Osteoblast (primary cell): ENCODE results near the gene ADAMTS14. TPM values are rescaled to one million over a fixed set of nuclear protein-coding genes. Genes with fewer than 3 reads are reported as not detected.
A peak's percentile ranks its signal among the peaks of the same experiment; 100 is the strongest.

Experiments
- DNase-seq: peaks from one replicate; pipeline ENCODE4 v3.0.0; 2011; ENCODE audit warnings: low spot score, mixed read lengths; ENCODE audit not compliant: insufficient read length; ENCODE audit errors: missing footprints
- H2AFZ ChIP-seq: 2 replicates; pipeline ENCODE4 v1.6.0; 2011; ENCODE audit warnings: mild to moderate bottlenecking, low read length
- H3K27ac ChIP-seq: 2 replicates; pipeline ENCODE4 v1.5.1; 2011; ENCODE audit warnings: mild to moderate bottlenecking, low read depth, low read length, moderate library complexity
- H3K27me3 ChIP-seq: 2 replicates; pipeline ENCODE4 v1.6.0; 2012; ENCODE audit warnings: mild to moderate bottlenecking, control low read depth, inconsistent platforms, low read length, moderate library complexity; ENCODE audit not compliant: insufficient read depth
- H3K36me3 ChIP-seq: 2 replicates; pipeline ENCODE4 v1.5.1; 2011; ENCODE audit warnings: mild to moderate bottlenecking, low read length, control low read depth, moderate library complexity; ENCODE audit not compliant: insufficient read depth
- H3K4me1 ChIP-seq: 2 replicates; pipeline ENCODE4 v1.5.1; 2011; ENCODE audit warnings: mild to moderate bottlenecking, low read length, control low read depth, moderate library complexity; ENCODE audit not compliant: insufficient read depth
- H3K4me2 ChIP-seq: 2 replicates; pipeline ENCODE4 v1.6.0; 2011; ENCODE audit warnings: mild to moderate bottlenecking, low read length; ENCODE audit not compliant: insufficient read depth
- H3K4me3 ChIP-seq: fragments of 200-600 bp; sonication (generic); 3 replicates; pipeline ENCODE4 v1.5.1; 2012; ENCODE audit warnings: mild to moderate bottlenecking, low read length, inconsistent platforms; ENCODE audit not compliant: insufficient read depth
- H3K79me2 ChIP-seq: 2 replicates; pipeline ENCODE4 v1.6.0; 2012; ENCODE audit warnings: mild to moderate bottlenecking, low read length, control low read depth, inconsistent platforms; ENCODE audit not compliant: insufficient read depth
- H3K9me3 ChIP-seq: 2 replicates; pipeline ENCODE4 v1.5.1; 2011; ENCODE audit warnings: low read depth, low read length, control low read depth
- H4K20me1 ChIP-seq: 2 replicates; pipeline ENCODE4 v1.6.0; 2012; ENCODE audit warnings: mild to moderate bottlenecking, low read length, control low read depth; ENCODE audit not compliant: insufficient read depth
- CTCF ChIP-seq: IDR thresholded peaks from 2 replicates; pipeline ENCODE4 v1.5.1; 2011; ENCODE audit warnings: mild to moderate bottlenecking, low read depth, low read length, moderate library complexity; ENCODE audit errors: extremely low read depth
- total RNA-seq: library from RNA; depleted of rRNA; stranded (reverse); fragments of >200 nt; gene quantifications from 2 replicates; pipeline ENCODE4 v1.2.3, GENCODE V29; 2012

ADAMTS14 gene
- total RNA-seq, 1 donor, result 2.9 TPM

- Histone ChIP-seq H3K27ac (peak overlapping the region; percentile 99), H3K36me3 (no peaks in the 10 kb centered on the region), H3K27me3 (no peaks in the 10 kb centered on the region), H3K9me3 (no peaks in the 10 kb centered on the region), H3K4me1 (peaks cover 32% of the 10 kb centered on the region), H4K20me1 (no peaks in the 10 kb centered on the region), H3K79me2 (no peaks in the 10 kb centered on the region), H3K4me3 (peak overlapping the region; percentile 11), H3K4me2 (peak overlapping the region; percentile 61), H2AFZ (no peak overlapping the region)
- DNase-seq, result peak; percentile 93
- no peak for TF ChIP-seq CTCF
Measured at GRCh38 chr10:70656489-70656888, 15.8 kb upstream of the ADAMTS14 start.

GRCh38 chr10:70657041-70657440, 15.3 kb upstream of the ADAMTS14 start:
- DNase-seq, result no peak
- Histone ChIP-seq H3K79me2 (no peaks in the 10 kb centered on the region), H3K4me3 (peak overlapping the region; percentile 11), H2AFZ (no peak overlapping the region), H3K36me3 (no peaks in the 10 kb centered on the region), H3K27me3 (no peaks in the 10 kb centered on the region), H3K27ac (peak overlapping the region; percentile 99), H3K4me2 (peak overlapping the region; percentile 61), H3K4me1 (peaks cover 32% of the 10 kb centered on the region), H4K20me1 (no peaks in the 10 kb centered on the region), H3K9me3 (no peaks in the 10 kb centered on the region)
- TF ChIP-seq CTCF, result no peak

- no peak for TF ChIP-seq CTCF
- Histone ChIP-seq H2AFZ (no peak overlapping the region), H3K4me3 (no peak overlapping the region), H3K79me2 (no peaks in the 10 kb centered on the region), H3K36me3 (no peaks in the 10 kb centered on the region), H4K20me1 (no peaks in the 10 kb centered on the region), H3K27ac (no peak overlapping the region), H3K27me3 (no peaks in the 10 kb centered on the region), H3K9me3 (no peaks in the 10 kb centered on the region), H3K4me2 (no peak overlapping the region), H3K4me1 (peaks cover 24% of the 10 kb centered on the region)
- no peak for DNase-seq
Measured at GRCh38 chr10:70658582-70659136, 13.6 kb upstream of the ADAMTS14 start.

GRCh38 chr10:70659306-70659705, 13.0 kb upstream of the ADAMTS14 start:
- no peak for DNase-seq
- H3K9me3 ChIP-seq, result no peaks in the 10 kb centered on the region

More at GRCh38 chr10:70659306-70659705, 13.0 kb upstream of the ADAMTS14 start:
- no peaks in the 10 kb centered on the region for H3K36me3 ChIP-seq
- no peak overlapping the region for H3K4me3 ChIP-seq
- H2AFZ ChIP-seq, result no peak overlapping the region
- no peak overlapping the region for H3K27ac ChIP-seq
- no peaks in the 10 kb centered on the region for H3K79me2 ChIP-seq
- H3K4me1 ChIP-seq, result peaks cover 28% of the 10 kb centered on the region
- no peaks in the 10 kb centered on the region for H4K20me1 ChIP-seq
- no peak overlapping the region for H3K4me2 ChIP-seq
- no peak for TF ChIP-seq CTCF
- no peaks in the 10 kb centered on the region for H3K27me3 ChIP-seq
